GM18499 (cell line): ENCODE results near the gene IL19.

ENCODE experiments used
- ATAC-seq: cut with Tn5 transposase; IDR thresholded peaks from one replicate; pipeline ENCODE4 v1.9.1; 2021; ENCODE audit warnings: moderate number of reproducible peaks; ENCODE audit not compliant: insufficient read depth, unreplicated experiment

IL19 gene

DNA sequence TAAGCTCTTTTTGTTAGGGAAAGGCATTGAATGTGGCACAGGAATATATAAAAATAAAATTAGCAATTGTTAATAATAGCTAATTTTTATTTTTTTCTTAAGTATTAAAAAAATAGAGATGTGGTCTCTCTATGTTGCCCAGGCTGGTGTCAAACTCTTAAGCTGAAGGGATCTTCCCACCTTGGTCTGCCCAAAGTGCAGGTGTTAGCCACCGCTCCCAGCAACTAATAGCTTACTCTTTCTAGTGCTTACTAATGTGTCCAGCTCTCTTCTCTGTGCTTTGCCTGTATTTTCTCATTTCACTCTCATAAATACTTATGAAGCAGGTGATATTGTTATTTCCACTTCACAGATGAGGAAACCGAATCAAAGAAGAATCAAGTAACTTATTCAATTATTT lies 113.3 kb downstream of the IL19 start:
- ATAC-seq: no peak

DNA sequence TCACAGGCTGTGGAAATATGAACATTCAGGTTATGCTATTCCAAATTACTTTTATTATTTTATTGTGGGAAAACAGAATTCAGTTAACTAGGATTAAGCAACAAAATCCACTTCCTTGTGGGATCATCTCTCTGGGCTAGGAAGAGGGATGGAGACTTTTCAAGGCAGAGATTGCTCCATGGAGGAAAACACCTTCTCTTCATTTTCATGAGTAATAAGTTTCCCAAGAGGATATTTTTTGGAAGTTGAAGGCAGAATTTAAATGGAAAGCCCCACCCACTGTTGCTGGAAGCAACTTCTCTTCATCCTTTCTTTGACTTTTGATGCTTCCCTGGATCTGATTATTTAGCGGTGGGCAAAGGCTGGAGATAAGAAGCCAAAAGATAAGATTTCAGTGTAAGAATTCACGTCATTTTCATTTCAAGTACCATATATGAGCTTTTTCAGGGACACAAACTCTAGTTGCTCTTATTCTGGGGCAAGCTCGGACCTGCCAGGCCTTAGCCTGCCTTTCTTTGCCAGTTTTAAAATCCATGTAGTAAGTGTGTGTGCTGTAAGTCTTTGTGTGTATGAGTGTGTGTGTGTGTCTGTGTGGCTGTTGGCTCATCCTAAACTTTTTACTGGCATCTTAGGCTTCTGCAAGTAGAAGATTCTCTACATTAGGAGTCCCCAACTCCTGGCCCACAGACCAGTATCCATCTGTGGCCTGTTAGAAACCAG lies 114.9 kb downstream of the IL19 start:
- no peak for ATAC-seq

DNA sequence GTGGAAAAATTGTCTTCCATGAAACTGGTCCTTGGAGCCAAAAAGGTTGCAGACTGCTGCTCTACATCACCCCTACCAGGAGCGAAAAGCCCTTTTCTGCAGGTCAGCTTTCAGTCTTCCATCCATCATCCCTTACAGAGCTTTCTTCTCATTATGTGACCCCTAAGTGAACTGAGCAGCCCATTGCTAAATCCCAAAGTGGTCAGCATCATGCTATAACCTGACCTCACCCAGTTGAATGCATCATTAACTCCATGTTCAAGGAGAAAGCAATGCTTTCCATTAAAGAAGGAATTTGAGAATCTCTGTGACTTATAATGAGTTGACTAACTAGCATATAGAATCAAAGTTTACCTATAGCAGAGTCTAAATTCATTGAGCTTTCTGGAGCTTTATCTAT lies 116.3 kb downstream of the IL19 start:
- ATAC-seq: no peak

DNA sequence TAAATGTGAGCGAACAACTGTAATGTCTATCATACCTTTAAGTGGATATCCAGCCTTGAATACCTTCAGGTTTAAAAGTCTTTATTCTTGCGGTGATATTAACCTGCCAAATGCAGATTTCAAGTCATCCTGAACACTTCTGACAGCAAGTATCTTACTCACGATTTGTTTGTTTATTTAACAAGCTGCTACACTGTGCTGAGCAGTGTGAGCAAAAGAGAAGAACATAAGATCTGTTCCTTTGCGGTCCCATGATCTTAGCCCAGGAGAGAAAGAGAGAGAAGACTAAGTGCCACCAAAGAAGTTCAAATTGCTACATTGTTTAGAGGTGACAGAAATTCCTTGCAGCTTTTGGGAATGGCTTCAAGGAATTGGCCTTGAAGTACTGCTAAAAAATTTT lies 117.1 kb downstream of the IL19 start:
- ATAC-seq: no peak

DNA sequence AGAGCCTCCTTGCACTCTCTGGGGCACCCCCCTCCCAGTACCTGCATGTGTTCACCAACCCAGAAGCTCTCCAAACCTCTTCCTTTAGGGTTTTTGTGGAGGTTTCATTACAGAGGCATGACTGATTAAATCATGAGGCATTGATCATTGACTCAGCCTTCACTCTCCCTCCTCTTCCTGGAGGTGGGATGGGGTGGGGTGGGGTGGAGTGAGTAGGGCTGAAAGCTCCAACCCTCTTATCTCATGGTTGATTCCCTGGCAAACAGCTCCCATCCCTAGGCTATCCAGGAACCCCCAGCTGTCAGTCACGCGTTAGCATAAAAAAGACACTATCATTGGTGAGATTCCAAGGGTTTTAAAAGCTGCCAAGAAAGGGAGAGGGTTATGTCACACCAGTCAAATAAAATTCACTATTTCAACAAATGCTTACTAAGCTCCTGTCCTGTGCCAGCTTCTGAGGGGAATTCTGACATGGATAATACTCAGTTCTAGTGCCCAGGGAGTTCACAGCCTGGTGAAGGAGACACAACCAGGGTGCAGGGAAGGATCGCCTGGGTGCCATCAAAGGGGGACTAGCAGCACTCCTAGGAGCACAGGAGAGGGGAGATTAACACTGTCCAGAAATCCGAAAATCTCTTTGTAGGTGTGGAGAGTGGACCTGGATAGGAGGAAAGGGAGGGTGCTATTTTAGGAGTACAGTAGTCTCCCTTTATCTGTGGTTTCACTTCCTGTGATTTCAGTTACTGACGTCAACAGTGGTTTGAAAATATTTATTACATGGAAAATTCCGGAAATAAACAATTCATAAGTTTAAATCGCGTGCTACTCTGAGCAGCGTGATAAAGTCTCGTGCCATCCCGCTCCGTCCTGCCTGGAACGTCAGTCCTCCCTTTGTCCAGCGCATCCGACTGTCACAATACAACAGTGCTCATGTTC lies 119.8 kb downstream of the IL19 start:
- ATAC-seq: no peak

DNA sequence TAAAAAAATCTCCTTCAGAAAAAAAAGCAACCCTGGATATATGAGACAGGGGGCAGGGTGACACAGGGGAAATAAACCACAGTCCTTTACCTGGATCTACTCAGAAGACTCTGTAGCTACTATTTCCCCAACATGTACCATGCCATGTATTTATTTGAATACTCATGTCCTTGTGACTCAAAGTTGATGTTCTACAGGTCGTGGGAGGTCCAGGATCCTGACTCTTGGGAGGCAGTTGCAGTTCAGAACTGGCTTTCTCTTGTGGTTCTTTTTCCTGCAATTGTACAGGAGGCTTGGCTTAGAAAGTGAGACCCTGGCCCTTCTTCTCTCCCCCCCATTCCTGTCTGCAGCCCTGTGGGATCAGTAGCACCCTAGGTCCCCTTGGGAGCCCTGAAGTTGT lies 120.8 kb downstream of the IL19 start:
- ATAC-seq: no peak
